22Rv1 (cell line): Measurements from ENCODE around the gene VENTX.

Source experiments
- H3K27ac ChIP-seq: fragments of 450-650 bp; 2 replicates; pipeline ENCODE4 v1.5.1; 2017
- CTCF ChIP-seq: fragments of 450-650 bp; IDR thresholded peaks from 2 replicates; pipeline ENCODE4 v1.5.1; 2017; ENCODE audit warnings: mild to moderate bottlenecking
- ZFX ChIP-seq: fragments of 450-650 bp; IDR thresholded peaks from 2 replicates; pipeline ENCODE4 v1.6.1; 2017; ENCODE audit warnings: antibody characterized with exemption, borderline replicate concordance

The VENTX gene

GRCh38 chr10:133271521-133272300 is 34.1 kb downstream of the VENTX start:
- TF ChIP-seq CTCF (no peak), ZFX (no peak)
- H3K27ac ChIP-seq, result no peak overlapping the region

GRCh38 chr10:133272301-133272963 is 34.8 kb downstream of the VENTX start:
- H3K27ac ChIP-seq, result no peak overlapping the region
- TF ChIP-seq CTCF (no peak), ZFX (no peak)

- no peak for TF ChIP-seq ZFX
- TF ChIP-seq CTCF, result no peak
- no peak overlapping the region for H3K27ac ChIP-seq
Measured at GRCh38 chr10:133272964-133273420, 35.3 kb downstream of the VENTX start.

GRCh38 chr10:133273534-133274143 is 36.0 kb downstream of the VENTX start:
- TF ChIP-seq ZFX, result no peak
- TF ChIP-seq CTCF, result no peak
- no peak overlapping the region for H3K27ac ChIP-seq

- TF ChIP-seq CTCF (no peak), ZFX (no peak)
- H3K27ac ChIP-seq, result no peak overlapping the region
Measured at GRCh38 chr10:133274751-133275683, 37.4 kb downstream of the VENTX start.

- TF ChIP-seq ZFX (no peak), CTCF (no peak)
- no peak overlapping the region for H3K27ac ChIP-seq
Measured at GRCh38 chr10:133275684-133276092, 38.0 kb downstream of the VENTX start.
